NCI-H1694 treated with DMSO at 0.1 percent for 48 hours (cell line): ENCODE data around the gene SESN3.

ENCODE experiments used
- DNase-seq: peaks from one replicate; lab custom pipeline; 2025; lab: John Stamatoyannopoulos, UW

Gene SESN3

GRCh38 chr11:95121698-95122097 lies 109.3 kb downstream of the SESN3 start:
- no peak for DNase-seq

- DNase-seq, result no peak
Measured at GRCh38 chr11:95119361-95120060, 111.5 kb downstream of the SESN3 start.

- no peak for DNase-seq
Measured at GRCh38 chr11:95115597-95115996, 115.4 kb downstream of the SESN3 start.
